GM19395 (cell line): ENCODE data around the gene EXD3.
"Not testable (repeated sequence)": the region's sequence is repeated elsewhere in the genome, so short reads cannot be mapped to it uniquely, and the experiment has no call there.

ENCODE experiments used
- ATAC-seq: cut with Tn5 transposase; IDR thresholded peaks from one replicate; pipeline ENCODE4 v1.9.1; 2021; ENCODE audit warnings: mild to moderate bottlenecking, moderate library complexity; ENCODE audit not compliant: unreplicated experiment

The EXD3 gene

DNA sequence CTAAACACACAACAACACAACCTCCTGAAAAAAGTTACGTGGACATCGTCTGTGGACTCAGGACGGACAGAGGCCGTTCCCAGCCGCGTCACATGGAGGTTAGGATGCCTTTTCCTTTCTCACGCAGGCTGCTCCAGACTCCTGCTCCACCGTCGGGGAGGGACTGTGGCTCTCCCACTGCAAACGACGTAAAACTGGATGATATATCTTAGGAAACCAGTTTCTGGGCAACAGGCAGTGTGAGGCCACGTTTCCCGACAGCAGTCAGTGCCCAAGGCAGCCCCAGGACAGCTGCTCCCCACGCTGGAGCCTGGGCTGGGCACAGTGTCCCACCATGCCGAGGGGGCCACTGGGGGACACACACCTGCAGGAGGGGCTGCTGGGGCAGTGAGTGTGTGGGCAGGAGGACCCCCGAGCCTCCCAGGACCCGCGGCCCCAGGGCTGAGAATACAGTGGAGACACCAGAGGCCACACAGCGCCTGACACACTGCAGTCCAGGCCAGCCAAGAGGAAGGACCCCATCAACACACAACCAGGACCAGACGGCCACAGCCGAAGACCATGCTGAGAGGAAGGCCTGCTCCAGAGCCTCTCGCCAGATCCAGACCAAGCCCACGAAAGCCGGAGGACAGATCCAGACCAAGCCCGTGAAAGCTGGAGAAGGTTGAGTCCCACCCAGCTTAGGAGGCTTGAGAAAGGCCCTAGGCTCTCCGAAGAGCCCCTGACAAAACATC is 26.2 kb downstream of the EXD3 start:
- ATAC-seq: no peak

DNA sequence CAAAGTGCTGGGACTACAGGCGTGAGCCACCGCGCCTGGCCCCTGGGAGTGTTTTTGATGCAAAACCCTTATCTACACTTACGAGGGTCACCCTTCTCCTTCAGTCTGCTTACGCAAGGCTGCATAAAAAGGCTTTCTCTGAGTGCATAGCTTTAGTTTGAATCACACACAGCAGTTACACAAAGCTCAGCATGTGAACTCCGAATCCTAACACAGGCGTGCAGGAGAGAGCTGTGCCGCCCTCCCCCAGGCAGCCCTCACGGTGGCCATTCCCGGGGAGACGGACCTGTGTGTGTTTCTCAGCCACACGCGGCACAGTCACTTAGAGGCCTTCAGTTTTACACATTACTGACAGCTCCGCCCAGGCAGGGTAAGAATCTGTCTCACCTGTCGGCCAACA is 26.7 kb downstream of the EXD3 start:
- no peak for ATAC-seq

DNA sequence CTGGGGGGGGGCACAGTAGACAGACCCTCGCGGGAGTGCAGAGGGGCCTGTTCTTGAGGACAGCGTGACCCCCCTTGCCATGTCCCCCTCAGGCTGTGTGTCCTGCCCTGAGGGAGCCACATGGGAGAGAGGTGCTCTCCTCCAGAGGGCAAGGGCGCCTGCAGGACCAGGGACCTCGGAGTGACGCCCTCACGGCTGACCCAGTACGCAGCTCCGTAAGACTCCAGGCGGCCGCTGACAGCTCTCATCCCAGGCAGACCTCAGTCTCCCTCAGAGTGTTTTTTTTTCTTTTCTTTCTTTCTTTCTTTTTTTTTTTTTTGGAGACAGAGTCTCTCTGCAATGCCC is 27.3 kb downstream of the EXD3 start:
- ATAC-seq: no peak

- no peak for ATAC-seq
Observed at GRCh38 chr9:137394866-137395665, 27.9 kb downstream of the EXD3 start.

- ATAC-seq: no peak
Observed at GRCh38 chr9:137393176-137394150, 29.5 kb downstream of the EXD3 start.

DNA sequence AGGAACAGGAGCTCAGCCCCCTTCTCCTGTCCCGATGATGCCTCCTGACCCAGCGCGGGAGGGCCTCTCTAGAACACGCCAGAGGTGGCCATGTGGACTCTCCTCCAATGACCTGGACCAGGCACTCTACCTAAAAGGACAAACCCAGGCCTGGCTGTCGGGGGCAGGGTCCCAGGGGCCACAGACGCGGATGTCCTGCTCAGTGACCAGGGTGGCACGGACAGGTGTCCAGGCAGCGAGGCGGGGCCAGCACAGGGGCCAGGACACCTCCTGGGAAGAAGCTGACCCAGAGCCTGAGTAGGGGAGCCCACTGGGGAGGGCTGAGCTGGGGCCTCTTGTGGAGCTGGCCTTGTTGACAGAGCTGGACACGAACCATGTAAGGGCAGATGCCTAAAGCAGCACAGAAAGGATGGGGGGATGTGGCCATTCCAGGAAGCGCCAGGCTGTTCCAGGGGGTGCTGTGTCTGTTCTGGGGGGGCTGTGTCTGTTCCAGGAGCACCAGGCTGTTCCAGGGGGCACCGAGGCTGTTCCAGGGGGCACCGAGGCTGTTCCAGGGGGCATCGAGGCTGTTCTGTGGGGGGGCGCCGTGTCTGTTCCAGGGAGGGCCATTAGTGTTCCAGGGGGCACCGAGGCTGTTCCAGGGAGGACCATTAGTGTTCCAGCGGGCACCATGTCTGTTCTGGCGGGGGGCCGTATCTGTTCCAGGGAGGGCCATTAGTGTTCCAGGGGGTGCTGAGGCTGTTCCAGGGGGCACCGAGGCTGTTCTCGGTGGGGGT is 30.5 kb downstream of the EXD3 start:
- ATAC-seq: no peak

DNA sequence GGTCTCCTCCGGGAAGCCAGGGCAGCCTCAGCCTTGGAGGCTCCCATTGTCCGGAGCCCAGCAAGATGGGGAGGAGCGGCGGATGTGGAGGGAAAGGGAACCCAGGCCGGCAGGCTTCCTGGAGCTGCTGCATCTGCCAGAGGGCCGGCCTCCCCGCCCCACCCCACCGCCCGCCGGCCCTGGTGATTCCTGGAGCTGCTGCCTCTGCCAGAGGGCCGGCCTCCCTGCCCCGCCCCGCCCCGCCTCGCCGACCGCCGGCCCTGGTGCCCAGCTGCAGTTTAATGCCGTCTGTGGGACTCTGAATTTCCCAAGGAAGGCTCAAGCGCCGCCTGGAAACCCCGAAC is 31.6 kb downstream of the EXD3 start:
- no peak for ATAC-seq

- no peak for ATAC-seq
Observed at GRCh38 chr9:137390553-137391410, 32.2 kb downstream of the EXD3 start.

DNA sequence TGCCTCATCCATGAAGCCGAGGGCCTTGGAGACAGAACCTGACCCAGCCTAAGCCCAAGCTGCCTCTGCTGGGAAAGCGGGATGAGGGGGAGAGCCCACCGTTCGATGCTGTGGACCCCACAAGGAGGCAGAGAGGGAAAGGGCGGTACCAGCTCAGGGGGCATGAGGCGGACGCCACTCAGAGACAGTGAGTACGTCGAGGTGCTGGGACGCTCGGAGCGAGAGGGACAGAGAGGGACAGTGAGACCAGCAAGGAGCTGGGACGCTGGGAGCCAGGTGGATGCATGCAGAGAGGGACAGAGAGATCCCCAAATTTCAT is 33.6 kb downstream of the EXD3 start:
- ATAC-seq: no peak

GRCh38 chr9:137388589-137389427 is 34.2 kb downstream of the EXD3 start:
- ATAC-seq: no peak

DNA sequence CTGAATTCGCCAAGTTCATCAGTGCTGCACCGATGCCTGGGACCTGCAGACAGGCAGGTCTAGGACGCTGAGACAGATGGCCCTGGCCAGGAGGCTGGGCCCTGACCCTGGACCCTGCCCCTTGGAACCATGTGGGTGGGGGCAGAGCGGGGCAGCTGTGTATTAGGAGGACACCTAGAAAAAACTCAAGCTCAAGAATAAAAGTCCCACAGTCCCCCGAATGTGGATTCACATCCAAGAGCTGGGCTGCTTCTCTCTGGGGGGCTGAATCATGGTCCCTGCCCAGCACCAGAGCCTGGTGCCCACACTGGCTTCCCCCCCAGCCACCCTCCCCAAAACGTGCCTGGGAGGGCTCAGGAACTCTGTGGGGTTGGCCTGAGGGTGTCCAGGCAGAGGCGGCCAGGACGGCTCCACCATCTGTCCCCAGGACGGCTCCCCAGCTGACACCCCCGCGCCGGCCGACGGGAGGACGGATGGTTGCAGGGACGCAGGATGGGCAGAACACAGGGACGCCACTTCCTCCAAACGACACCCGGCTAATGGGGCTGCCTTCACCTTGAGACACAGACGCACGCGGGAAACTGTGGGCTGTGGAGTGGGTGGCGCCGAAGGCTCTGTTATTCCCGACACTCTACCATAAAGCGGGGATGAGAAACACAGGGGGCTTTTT is 34.9 kb downstream of the EXD3 start:
- ATAC-seq: no peak

DNA sequence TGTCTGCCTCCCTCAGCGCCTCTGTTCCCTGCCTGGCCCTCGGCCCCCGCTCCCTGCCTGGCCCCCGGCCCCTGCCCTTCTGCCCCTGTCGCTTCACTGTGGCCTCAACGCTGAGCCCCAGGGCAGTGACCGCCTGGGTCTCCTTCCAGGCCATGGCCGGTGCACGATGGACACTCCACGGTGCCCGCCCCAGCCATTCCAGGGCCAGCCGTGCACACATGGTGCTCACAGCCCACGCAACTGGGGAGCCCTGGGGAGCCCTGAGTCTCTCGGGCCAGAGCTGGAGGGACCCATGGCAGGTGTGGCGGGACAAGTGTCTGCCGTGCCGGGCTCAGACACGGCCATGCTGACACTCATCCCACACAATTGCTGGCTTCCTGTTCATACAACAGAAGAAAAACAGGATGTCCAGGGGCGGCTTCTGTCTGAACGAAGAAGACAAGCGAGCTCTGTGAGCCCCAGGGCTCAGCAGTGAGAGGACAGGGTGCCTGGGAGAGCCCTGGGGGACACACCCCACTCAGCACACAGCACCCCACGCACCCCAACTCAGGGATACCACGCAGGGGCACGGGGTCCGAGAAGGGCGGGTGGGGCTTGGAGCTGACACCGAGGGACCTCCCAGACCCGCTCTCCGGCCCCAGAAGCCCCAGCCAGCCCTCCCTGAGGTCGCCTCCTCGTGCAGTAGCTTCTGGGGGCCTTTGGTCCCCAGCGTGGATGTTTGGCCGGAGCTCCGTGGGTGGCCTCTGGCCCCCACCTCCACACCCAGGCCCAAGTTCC is 35.7 kb downstream of the EXD3 start:
- ATAC-seq: no peak

- ATAC-seq: not testable (repeated sequence)
Observed at GRCh38 chr9:137386507-137387113, 36.4 kb downstream of the EXD3 start.

- ATAC-seq: no peak
Observed at GRCh38 chr9:137385061-137385655, 37.8 kb downstream of the EXD3 start.

DNA sequence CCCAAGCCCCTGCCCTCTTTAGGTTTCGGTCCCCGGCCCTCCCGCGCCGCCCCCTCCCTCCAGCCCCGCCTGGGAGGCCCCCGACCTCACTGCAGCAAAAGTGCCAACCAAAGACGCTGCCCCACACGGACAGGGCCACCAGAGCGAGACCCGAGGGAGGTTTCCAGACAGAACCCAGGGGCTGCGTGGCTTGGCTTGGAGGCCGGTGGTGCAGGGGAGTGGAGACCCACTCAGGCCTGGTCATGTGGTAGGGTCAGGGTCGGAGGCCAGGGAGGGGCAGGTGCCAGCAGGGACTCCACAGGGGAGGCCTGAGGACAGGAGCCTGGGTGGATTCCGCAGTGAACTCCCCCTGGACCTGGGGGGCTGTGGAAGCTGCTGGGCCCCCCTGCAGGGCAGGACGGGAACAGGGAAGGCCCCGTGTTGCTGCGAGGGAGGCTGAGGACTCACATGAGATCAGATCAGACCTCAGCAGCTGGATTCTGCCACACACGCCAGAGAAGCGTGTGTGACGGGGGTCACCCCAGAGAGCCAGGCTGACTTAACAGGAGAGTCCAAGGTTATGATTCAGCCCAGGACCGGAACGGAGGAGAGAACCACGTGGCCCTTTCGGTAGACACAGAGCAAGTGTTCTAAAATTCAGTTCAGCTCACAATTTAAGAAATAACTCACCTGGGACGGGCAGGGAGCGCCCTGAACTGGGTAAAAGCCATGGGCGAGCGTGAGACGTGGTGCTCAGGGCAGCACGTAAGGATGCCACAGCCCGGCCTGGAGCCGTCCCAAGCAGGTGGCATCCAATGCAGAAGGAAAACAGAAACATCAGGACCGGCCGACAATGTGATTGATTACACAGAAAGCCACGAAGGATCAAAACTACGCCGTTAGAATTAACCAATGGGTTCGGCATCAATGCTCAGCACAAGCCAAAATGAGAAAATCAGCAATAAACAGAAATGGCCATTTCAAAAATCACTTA is 38.9 kb downstream of the EXD3 start:
- ATAC-seq: no peak
